ENCODE measurements around the gene FLYWCH2.

- no peak for TF ChIP-seq CTCF (conservative IDR thresholded peaks at IDR 0.05; ENCODE audit: low read depth in 2 of 2)
- TF ChIP-seq JUNB (IDR thresholded peaks at IDR 0.05; ENCODE audit: unreplicated experiment): no peak
Measured at GRCh38 chr16:2938206-2938605, 55.2 kb downstream of the FLYWCH2 start.
